Activated T-cell treated with anti-CD3 and anti-CD28 coated beads, Interleukin-2, amount 50 U/mL, for 72 hours (primary cell): ENCODE measurements around the gene TMEM260. TPM values are rescaled to one million over a fixed set of nuclear protein-coding genes. Genes with fewer than 3 reads are reported as not detected.

Source experiments
- ATAC-seq, 2 donors: fragments of 150-1000 bp; cut with Tn5 transposase; replicated peaks in 1 of 2; 2 replicates each; pipeline ENCODE4 v1.10.0; 2021; ENCODE audit warnings: moderate library complexity in 2 of 2, mild to moderate bottlenecking in 1 of 2
- DNase-seq, 2 donors: peaks; one replicate each; pipeline ENCODE4 v3.0.0; 2021 to 2022; ENCODE audit warnings: mixed read lengths in 1 of 2
- H3K27ac Mint-ChIP-seq: one replicate; pipeline ENCODE4 v1.8.0; 2022; ENCODE audit warnings: mild to moderate bottlenecking, moderate library complexity, mixed read lengths
- H3K27me3 Mint-ChIP-seq: one replicate; pipeline ENCODE4 v1.8.0; 2022; ENCODE audit warnings: low read depth, mixed read lengths
- H3K36me3 Mint-ChIP-seq, 2 donors: one replicate each; pipeline ENCODE4 v1.8.0; 2022; ENCODE audit warnings: mixed read lengths in 2 of 2, mild to moderate bottlenecking in 1 of 2; ENCODE audit not compliant: insufficient read depth in 2 of 2
- H3K4me1 Mint-ChIP-seq: one replicate; pipeline ENCODE4 v1.8.0; 2022; ENCODE audit warnings: low read depth, mixed read lengths
- H3K4me3 Mint-ChIP-seq, 2 donors: one replicate each; pipeline ENCODE4 v1.8.0; 2022; ENCODE audit warnings: mild to moderate bottlenecking in 2 of 2, mixed read lengths in 2 of 2, moderate library complexity in 2 of 2
- H3K9me3 Mint-ChIP-seq, 2 donors: one replicate each; pipeline ENCODE4 v1.8.0; 2022; ENCODE audit warnings: mixed read lengths in 2 of 2
- total RNA-seq, 2 donors: library from RNA; stranded (reverse); gene quantifications; one replicate each; pipeline ENCODE4 v1.2.3, GENCODE V29; 2022

TMEM260 gene
- total RNA-seq: 10 to 100 TPM; 14.2 to 15.0 TPM

GRCh38 chr14:56579345-56580220 lies at the start of gene TMEM260:
Gene TMEM260, plus strand, starts transcription at chr14:56579798. Its CDS starts 117 bp downstream, at chr14:56579915.
- Mint-ChIP-seq H3K9me3 (no peaks in the 10 kb centered on the region), H3K4me3 (peak within 1 kb of the TSS; percentile 93 to 96), H3K4me1 (peaks cover 45% of the 10 kb centered on the region), H3K27me3 (no peaks in the 10 kb centered on the region), H3K27ac (peak within 1 kb of the TSS; percentile 95), H3K36me3 (no peaks in the 10 kb centered on the region)
- ATAC-seq (peak; percentile 88 to 89), DNase-seq (peak; percentile 91 to 92)

- peaks cover 17% of the 10 kb centered on the region for H3K27me3 Mint-ChIP-seq
- no peak for DNase-seq
- no peak overlapping the region for H3K4me3 Mint-ChIP-seq
- no peak for ATAC-seq
- H3K9me3 Mint-ChIP-seq: no peaks in the 10 kb centered on the region
- H3K27ac Mint-ChIP-seq: no peak overlapping the region
- H3K36me3 Mint-ChIP-seq: no peaks in the 10 kb centered on the region
- H3K4me1 Mint-ChIP-seq: no peaks in the 10 kb centered on the region
These were observed 47.1 kb upstream of the TMEM260 start for GRCh38 chr14:56532546-56532945.

DNA sequence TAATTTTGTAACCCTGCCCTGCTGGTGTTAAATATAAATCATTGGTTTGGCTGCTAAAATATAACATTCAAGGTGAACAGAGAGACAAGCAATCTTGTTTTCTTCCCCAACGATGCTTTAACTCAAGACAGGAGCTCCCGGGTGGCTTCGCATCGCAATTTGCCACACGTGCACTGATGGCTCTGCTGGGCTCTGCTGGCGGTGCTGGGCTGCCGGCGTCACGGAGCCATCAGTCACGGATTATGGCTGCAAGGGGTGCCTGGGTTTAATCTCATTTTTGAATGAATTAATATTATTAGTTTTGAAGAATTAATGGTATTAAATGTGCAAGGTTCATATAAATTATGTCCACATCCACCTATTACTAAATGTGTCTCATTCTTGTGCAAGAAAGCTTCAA lies 44.9 kb upstream of the TMEM260 start:
- ATAC-seq (no peak), DNase-seq (no peak)
- Mint-ChIP-seq H3K36me3 (no peaks in the 10 kb centered on the region), H3K4me1 (no peaks in the 10 kb centered on the region), H3K27ac (no peak overlapping the region), H3K4me3 (no peak overlapping the region), H3K9me3 (no peaks in the 10 kb centered on the region), H3K27me3 (peaks cover 17% of the 10 kb centered on the region)

DNA sequence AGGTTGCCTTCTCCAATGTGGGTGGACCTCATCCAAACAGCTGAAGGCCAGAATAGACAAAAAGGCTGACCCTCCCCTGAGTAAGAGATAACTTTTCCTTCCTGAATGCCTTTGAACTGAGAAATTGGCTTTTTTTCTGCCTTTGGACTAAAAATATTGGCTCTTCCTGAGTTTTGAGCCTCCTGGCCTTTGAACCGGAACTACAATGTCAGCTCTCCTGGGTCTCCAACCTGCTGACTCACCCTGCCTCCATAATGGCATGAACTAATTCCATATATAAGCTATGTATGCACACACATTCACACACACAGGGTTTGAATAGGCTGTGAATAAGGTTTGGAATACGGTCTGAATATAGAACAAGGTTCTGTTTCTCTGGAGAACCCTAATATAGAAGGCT lies 39.7 kb upstream of the TMEM260 start:
- no peak for ATAC-seq
- H3K4me3 Mint-ChIP-seq: no peak overlapping the region
- H3K27me3 Mint-ChIP-seq: peaks cover 10% of the 10 kb centered on the region
- no peaks in the 10 kb centered on the region for H3K36me3 Mint-ChIP-seq
- no peaks in the 10 kb centered on the region for H3K9me3 Mint-ChIP-seq
- no peak for DNase-seq
- no peak overlapping the region for H3K27ac Mint-ChIP-seq
- no peaks in the 10 kb centered on the region for H3K4me1 Mint-ChIP-seq

DNA sequence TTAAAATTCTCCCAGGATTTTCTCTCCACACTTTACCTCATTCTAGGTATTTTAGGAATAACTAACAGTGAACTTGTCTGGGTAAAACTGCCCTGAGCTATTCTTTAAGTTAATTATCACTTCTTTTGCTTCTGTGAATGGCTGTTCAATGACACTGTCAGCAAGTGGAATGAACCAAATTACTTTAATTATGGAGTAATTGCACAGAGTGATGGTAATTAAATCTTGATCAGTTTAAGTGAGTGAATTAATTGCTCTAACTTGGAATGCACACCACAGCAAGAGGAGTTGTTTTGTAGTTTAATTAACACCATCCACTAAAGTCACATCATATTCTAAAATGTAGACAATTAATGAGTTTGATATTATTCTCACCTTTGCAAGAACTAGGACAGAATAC lies 36.2 kb upstream of the TMEM260 start:
- ATAC-seq (no peak), DNase-seq (no peak)
- Mint-ChIP-seq H3K4me1 (no peaks in the 10 kb centered on the region), H3K4me3 (no peak overlapping the region), H3K27ac (no peak overlapping the region), H3K9me3 (no peaks in the 10 kb centered on the region), H3K27me3 (no peaks in the 10 kb centered on the region), H3K36me3 (no peaks in the 10 kb centered on the region)

GRCh38 chr14:56549721-56550120 lies 29.9 kb upstream of the TMEM260 start:
- no peak overlapping the region for H3K27ac Mint-ChIP-seq
- peaks cover 30% of the 10 kb centered on the region for H3K27me3 Mint-ChIP-seq
- no peaks in the 10 kb centered on the region for H3K9me3 Mint-ChIP-seq
- no peaks in the 10 kb centered on the region for H3K36me3 Mint-ChIP-seq
- H3K4me1 Mint-ChIP-seq: no peaks in the 10 kb centered on the region
- no peak overlapping the region for H3K4me3 Mint-ChIP-seq
- DNase-seq (no peak), ATAC-seq (no peak)

DNA sequence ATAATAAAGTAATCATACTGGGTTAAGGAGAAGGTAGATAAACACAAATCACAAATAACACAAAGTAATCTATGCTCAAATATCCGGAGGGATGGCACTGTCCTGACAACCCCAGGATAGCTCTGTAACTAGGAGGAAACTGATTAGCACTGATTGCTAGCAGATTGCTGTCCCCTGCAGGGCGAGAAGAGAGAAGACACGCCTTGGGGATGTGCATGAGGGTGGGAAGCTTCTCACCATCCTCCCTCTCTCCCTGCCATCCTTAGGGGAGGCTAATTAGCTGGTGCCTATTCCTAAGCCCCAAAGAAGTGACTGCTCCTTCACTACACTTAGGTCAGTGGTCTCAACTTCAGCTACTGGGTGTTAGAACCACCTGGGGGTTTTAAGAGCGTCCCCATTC lies 27.0 kb upstream of the TMEM260 start:
- Mint-ChIP-seq H3K4me1 (no peaks in the 10 kb centered on the region), H3K4me3 (no peak overlapping the region), H3K36me3 (no peaks in the 10 kb centered on the region), H3K27me3 (peaks cover 46% of the 10 kb centered on the region), H3K27ac (no peak overlapping the region), H3K9me3 (no peaks in the 10 kb centered on the region)
- ATAC-seq (no peak), DNase-seq (no peak)

- no peak for ATAC-seq
- no peaks in the 10 kb centered on the region for H3K9me3 Mint-ChIP-seq
- no peaks in the 10 kb centered on the region for H3K36me3 Mint-ChIP-seq
- peaks cover 47% of the 10 kb centered on the region for H3K27me3 Mint-ChIP-seq
- H3K4me3 Mint-ChIP-seq: no peak overlapping the region
- DNase-seq: no peak
- no peaks in the 10 kb centered on the region for H3K4me1 Mint-ChIP-seq
- H3K27ac Mint-ChIP-seq: no peak overlapping the region
These were observed 25.3 kb upstream of the TMEM260 start for GRCh38 chr14:56554301-56554700.

GRCh38 chr14:56555921-56556570 lies 23.6 kb upstream of the TMEM260 start:
- no peaks in the 10 kb centered on the region for H3K9me3 Mint-ChIP-seq
- ATAC-seq: peak; percentile 57 to 70
- no peak overlapping the region for H3K4me3 Mint-ChIP-seq
- peak overlapping the region; percentile 26 for H3K27ac Mint-ChIP-seq
- H3K27me3 Mint-ChIP-seq: peaks cover 34% of the 10 kb centered on the region
- DNase-seq: no peak
- H3K4me1 Mint-ChIP-seq: no peaks in the 10 kb centered on the region
- no peaks in the 10 kb centered on the region for H3K36me3 Mint-ChIP-seq

GRCh38 chr14:56559182-56559581 lies 20.4 kb upstream of the TMEM260 start:
- no peak for DNase-seq
- ATAC-seq: no peak
- Mint-ChIP-seq H3K9me3 (peaks cover 0 to 7% of the 10 kb centered on the region in 2 donors), H3K27me3 (peaks cover 22% of the 10 kb centered on the region), H3K36me3 (peaks cover 3% of the 10 kb centered on the region in 2 donors), H3K27ac (no peak overlapping the region), H3K4me3 (no peak overlapping the region), H3K4me1 (no peaks in the 10 kb centered on the region)

DNA sequence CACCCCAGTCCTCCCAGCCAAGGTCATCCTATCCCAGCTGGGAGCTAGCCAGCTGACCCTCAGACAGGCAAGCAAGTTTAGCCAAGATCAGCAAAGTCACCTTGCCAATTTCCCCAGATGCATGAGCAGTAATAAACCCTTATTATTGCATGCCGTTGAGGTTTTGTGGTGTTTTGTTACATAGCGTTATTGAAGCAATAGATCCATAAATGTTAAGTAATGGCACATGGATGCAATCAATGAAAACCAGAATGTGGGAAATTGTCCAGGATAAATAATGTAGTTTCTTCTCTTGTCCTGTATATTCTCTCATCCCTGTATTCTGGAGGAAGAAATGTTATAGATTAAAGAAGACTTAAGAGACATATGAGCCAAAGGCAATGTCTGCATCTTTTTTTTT lies 18.0 kb upstream of the TMEM260 start:
- Mint-ChIP-seq H3K27me3 (peaks cover 35% of the 10 kb centered on the region), H3K27ac (no peak overlapping the region), H3K9me3 (peaks cover 0 to 8% of the 10 kb centered on the region in 2 donors), H3K36me3 (peaks cover 3% of the 10 kb centered on the region in 2 donors), H3K4me1 (no peaks in the 10 kb centered on the region), H3K4me3 (no peak overlapping the region)
- no peak for DNase-seq
- ATAC-seq: no peak

- H3K27me3 Mint-ChIP-seq: peaks cover 35% of the 10 kb centered on the region
- H3K27ac Mint-ChIP-seq: no peak overlapping the region
- H3K9me3 Mint-ChIP-seq: peaks cover 0 to 8% of the 10 kb centered on the region in 2 donors
- peaks cover 3% of the 10 kb centered on the region in 2 donors for H3K36me3 Mint-ChIP-seq
- ATAC-seq (no peak), DNase-seq (no peak)
- H3K4me3 Mint-ChIP-seq: no peak overlapping the region
- H3K4me1 Mint-ChIP-seq: no peaks in the 10 kb centered on the region
These were observed 16.7 kb upstream of the TMEM260 start for GRCh38 chr14:56562883-56563282.

DNA sequence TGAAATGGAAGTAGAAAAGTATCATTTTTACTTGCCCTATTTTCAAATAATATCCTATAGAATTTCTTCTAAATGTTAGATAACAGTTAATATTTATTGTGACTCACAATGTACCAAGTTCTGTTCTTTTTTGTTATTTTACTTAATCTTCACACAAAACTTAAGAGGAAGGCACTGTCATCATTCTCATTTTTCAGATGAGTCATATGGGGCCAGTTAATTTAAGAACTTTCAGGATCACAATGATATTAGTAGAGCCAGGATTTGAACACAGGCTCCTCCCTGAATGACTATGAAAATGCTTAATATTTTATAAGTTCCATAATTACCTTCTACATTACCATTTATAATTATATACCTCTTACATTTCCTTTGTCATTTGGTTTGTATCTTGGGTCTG lies 10.4 kb upstream of the TMEM260 start:
- H3K4me3 Mint-ChIP-seq: no peak overlapping the region
- H3K36me3 Mint-ChIP-seq: no peaks in the 10 kb centered on the region
- ATAC-seq: no peak
- DNase-seq: no peak
- H3K27me3 Mint-ChIP-seq: peaks cover 38% of the 10 kb centered on the region
- peaks cover 0 to 1% of the 10 kb centered on the region in 2 donors for H3K9me3 Mint-ChIP-seq
- H3K27ac Mint-ChIP-seq: no peak overlapping the region
- H3K4me1 Mint-ChIP-seq: peaks cover 5% of the 10 kb centered on the region
